A549 treated with CORT108297 at 1 μM for 4 hours (cell line): ENCODE results near the gene CASP3. TPM values are rescaled to one million over a fixed set of nuclear protein-coding genes. Genes with fewer than 3 reads are reported as not detected.

Experiments used
- total RNA-seq: library from RNA; stranded (reverse); fragments of 200-300 nt; extraction: Qiagen RNA extraction; gene quantifications from 5 replicates; pipeline ENCODE4 v1.2.3, GENCODE V29; 2022

The CASP3 gene
- total RNA-seq: 20.0 to 25.8 TPM (median 21.2 TPM) in 5 replicates

GRCh38 chr4:184649026-184649970, at the start of gene CASP3, which contains the start of gene PRIMPOL:
CASP3 (minus strand) TSS chr4:184649447; CDS start chr4:184638453, 10,994 bp downstream.
PRIMPOL (plus strand) TSS chr4:184649738; CDS start chr4:184657141, 7,403 bp downstream.

Other genes starting within 250 kb of the CASP3 start
- gene IRF2, start 174.9 kb downstream of the CASP3 start, total RNA-seq: 11.1 to 15.7 TPM (median 11.8 TPM) in 5 replicates
- 5.8 to 7.0 TPM (median 6.6 TPM) in 5 replicates for gene PRIMPOL, start 291 bp upstream of the CASP3 start, total RNA-seq
- 20.9 to 26.5 TPM (median 21.5 TPM) in 5 replicates for gene CENPU, start 84.6 kb upstream of the CASP3 start, total RNA-seq
- 13.0 to 16.4 TPM (median 13.7 TPM) in 5 replicates for gene ACSL1, start 176.5 kb upstream of the CASP3 start, total RNA-seq